Measurements from ENCODE around the gene NPIPB4. TPM values are rescaled to one million over a fixed set of nuclear protein-coding genes. Genes with fewer than 3 reads are reported as not detected.
"Not testable (repeated sequence)": the region's sequence is repeated elsewhere in the genome, so short reads cannot be mapped to it uniquely, and the experiment has no call there.

Gene NPIPB4
- total and polyA plus RNA-seq, 2 donors (not counting 3 experiments of a cell fraction or from before 2014, with no cell fraction given), result 36.1 to 282 TPM

GRCh38 chr16:21801538-21802374, 55.8 kb downstream of the NPIPB4 start:
- CTCF ChIA-PET, result interaction anchor here (0.6 to 1.0 kb wide), 6 partner anchors 10 to 145 kb away, joined by 3 to 19 read pairs (median 4); no protein-coding TSS in a partner anchor
- intact Hi-C loops (cut with micrococcal nuclease), result loop anchor here (10.0 kb wide), 1 partner anchor 97 kb away; no protein-coding TSS in a partner anchor
- H3K36me3 ChIP-seq (ENCODE audit: control insufficient read depth in 2 of 2, extremely low read depth in 1 of 2, insufficient read depth in 2 of 2, low read length in 2 of 2); H3K9me1 ChIP-seq (replicated peaks; ENCODE audit: control insufficient read depth, extremely low read depth, insufficient read depth, low read length); dilution Hi-C loops (cut with MboI; ENCODE audit: extremely low pct_ligation_motif_present, low sequenced_read_pairs); H3K4me2 ChIP-seq (ENCODE audit: insufficient read depth, low read length); H3K4me1 ChIP-seq (ENCODE audit: control insufficient read depth, extremely low read depth, insufficient read depth, low read length); H3K27ac ChIP-seq (ENCODE audit: insufficient read depth, low read depth, low read length); BruUV-seq (replicated peaks); H2AFZ ChIP-seq (ENCODE audit: low read depth, low read length); H4K20me1 ChIP-seq (replicated peaks; ENCODE audit: control insufficient read depth, extremely low read depth, insufficient read depth, low read length); H3K4me3 ChIP-seq (replicated peaks in 1 of 3; ENCODE audit: insufficient read depth in 1 of 3, low read depth in 1 of 3, low read length in 3 of 3); H3K27me3 ChIP-seq (ENCODE audit: control insufficient read depth in 2 of 2, insufficient read depth in 2 of 2, low read length in 2 of 2); H3K9me3 ChIP-seq (replicated peaks; ENCODE audit: control insufficient read depth, insufficient read depth, low read length); H3K9ac ChIP-seq (replicated peaks; ENCODE audit: extremely low read depth, insufficient read depth, low read length); FAIRE-seq; POLR2A ChIA-PET; H3K79me2 ChIP-seq (ENCODE audit: control insufficient read depth, insufficient read depth, low read length): not testable (repeated sequence)
- peak; percentile 51 for DNase-seq (ENCODE audit: low read depth, low spot score)
- peak in 1 of 2 donors; percentile 46 for TF ChIP-seq CTCF (IDR thresholded peaks at IDR 0.05; ENCODE audit: extremely low read depth in 1 of 2, insufficient read depth in 1 of 2, low read depth in 1 of 2, low read length in 2 of 2)

GRCh38 chr16:21798601-21799000, 59.0 kb downstream of the NPIPB4 start:
- H3K27me3 ChIP-seq (ENCODE audit: control insufficient read depth in 2 of 2, insufficient read depth in 2 of 2, low read length in 2 of 2); DNase-seq (ENCODE audit: low read depth, low spot score); H3K4me3 ChIP-seq (replicated peaks in 1 of 3; ENCODE audit: insufficient read depth in 1 of 3, low read depth in 1 of 3, low read length in 3 of 3); H3K4me2 ChIP-seq (ENCODE audit: insufficient read depth, low read length); H3K9me1 ChIP-seq (replicated peaks; ENCODE audit: control insufficient read depth, extremely low read depth, insufficient read depth, low read length); intact Hi-C loops (cut with micrococcal nuclease); dilution Hi-C loops (cut with MboI; ENCODE audit: extremely low pct_ligation_motif_present, low sequenced_read_pairs); H3K4me1 ChIP-seq (ENCODE audit: control insufficient read depth, extremely low read depth, insufficient read depth, low read length); CTCF ChIA-PET; H3K27ac ChIP-seq (ENCODE audit: insufficient read depth, low read depth, low read length); POLR2A ChIA-PET; BruUV-seq (replicated peaks); H2AFZ ChIP-seq (ENCODE audit: low read depth, low read length); H3K9me3 ChIP-seq (replicated peaks; ENCODE audit: control insufficient read depth, insufficient read depth, low read length); H3K9ac ChIP-seq (replicated peaks; ENCODE audit: extremely low read depth, insufficient read depth, low read length); H3K79me2 ChIP-seq (ENCODE audit: control insufficient read depth, insufficient read depth, low read length); H3K36me3 ChIP-seq (ENCODE audit: control insufficient read depth in 2 of 2, extremely low read depth in 1 of 2, insufficient read depth in 2 of 2, low read length in 2 of 2); FAIRE-seq; H4K20me1 ChIP-seq (replicated peaks; ENCODE audit: control insufficient read depth, extremely low read depth, insufficient read depth, low read length): not testable (repeated sequence)

- H3K9me3 ChIP-seq (replicated peaks; ENCODE audit: control insufficient read depth, insufficient read depth, low read length); H3K9ac ChIP-seq (replicated peaks; ENCODE audit: extremely low read depth, insufficient read depth, low read length); dilution Hi-C loops (cut with MboI; ENCODE audit: extremely low pct_ligation_motif_present, low sequenced_read_pairs); H3K4me2 ChIP-seq (ENCODE audit: insufficient read depth, low read length); FAIRE-seq; BruUV-seq (replicated peaks); H3K36me3 ChIP-seq (ENCODE audit: control insufficient read depth in 2 of 2, extremely low read depth in 1 of 2, insufficient read depth in 2 of 2, low read length in 2 of 2); H4K20me1 ChIP-seq (replicated peaks; ENCODE audit: control insufficient read depth, extremely low read depth, insufficient read depth, low read length); H3K79me2 ChIP-seq (ENCODE audit: control insufficient read depth, insufficient read depth, low read length); POLR2A ChIA-PET; H3K4me3 ChIP-seq (replicated peaks in 1 of 3; ENCODE audit: insufficient read depth in 1 of 3, low read depth in 1 of 3, low read length in 3 of 3); H2AFZ ChIP-seq (ENCODE audit: low read depth, low read length); H3K9me1 ChIP-seq (replicated peaks; ENCODE audit: control insufficient read depth, extremely low read depth, insufficient read depth, low read length); CTCF ChIA-PET; H3K27ac ChIP-seq (ENCODE audit: insufficient read depth, low read depth, low read length); intact Hi-C loops (cut with micrococcal nuclease); DNase-seq (ENCODE audit: low read depth, low spot score); H3K4me1 ChIP-seq (ENCODE audit: control insufficient read depth, extremely low read depth, insufficient read depth, low read length); H3K27me3 ChIP-seq (ENCODE audit: control insufficient read depth in 2 of 2, insufficient read depth in 2 of 2, low read length in 2 of 2): not testable (repeated sequence)
Observed at GRCh38 chr16:21793310-21793709, 64.2 kb downstream of the NPIPB4 start.
